HG03378 (cell line): ENCODE measurements around the gene R3HDM2.

ENCODE experiments used
- ATAC-seq: cut with Tn5 transposase; IDR thresholded peaks from one replicate; pipeline ENCODE4 v1.9.1; 2021; ENCODE audit warnings: mild to moderate bottlenecking, moderate library complexity; ENCODE audit not compliant: unreplicated experiment

R3HDM2 gene

DNA sequence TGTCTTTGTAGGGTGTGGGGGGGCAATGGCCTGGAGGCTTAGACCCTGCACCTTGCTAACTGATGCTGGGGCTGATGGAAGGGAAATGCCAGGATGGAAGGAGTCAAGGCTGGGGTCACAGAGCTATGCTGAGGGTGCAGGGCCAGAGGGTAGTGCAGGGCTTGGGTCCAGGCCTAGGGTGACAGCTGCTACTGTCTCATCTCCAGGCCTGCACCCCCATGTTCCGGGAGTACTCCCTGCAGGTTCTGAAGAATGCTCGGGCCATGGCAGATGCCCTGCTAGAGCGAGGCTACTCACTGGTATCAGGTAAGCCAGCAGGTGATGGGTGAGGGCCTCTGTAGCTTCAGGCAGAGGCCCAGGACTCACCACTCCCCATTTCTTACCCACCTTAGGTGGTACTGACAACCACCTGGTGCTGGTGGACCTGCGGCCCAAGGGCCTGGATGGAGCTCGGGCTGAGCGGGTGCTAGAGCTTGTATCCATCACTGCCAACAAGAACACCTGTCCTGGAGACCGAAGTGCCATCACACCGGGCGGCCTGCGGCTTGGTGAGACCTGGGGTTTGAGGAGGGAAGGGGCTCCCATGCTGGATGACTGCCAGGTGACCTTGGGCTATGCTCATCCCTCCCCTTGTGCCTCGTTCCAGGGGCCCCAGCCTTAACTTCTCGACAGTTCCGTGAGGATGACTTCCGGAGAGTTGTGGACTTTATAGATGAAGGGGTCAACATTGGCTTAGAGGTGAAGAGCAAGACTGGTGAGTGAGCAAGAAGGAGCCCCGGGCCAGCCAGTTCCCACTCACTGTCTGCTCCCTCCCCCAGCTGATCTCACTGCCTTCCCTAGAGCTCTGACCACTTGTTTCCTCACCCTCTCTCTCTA lies 197.2 kb downstream of the R3HDM2 start:
- ATAC-seq = no peak

DNA sequence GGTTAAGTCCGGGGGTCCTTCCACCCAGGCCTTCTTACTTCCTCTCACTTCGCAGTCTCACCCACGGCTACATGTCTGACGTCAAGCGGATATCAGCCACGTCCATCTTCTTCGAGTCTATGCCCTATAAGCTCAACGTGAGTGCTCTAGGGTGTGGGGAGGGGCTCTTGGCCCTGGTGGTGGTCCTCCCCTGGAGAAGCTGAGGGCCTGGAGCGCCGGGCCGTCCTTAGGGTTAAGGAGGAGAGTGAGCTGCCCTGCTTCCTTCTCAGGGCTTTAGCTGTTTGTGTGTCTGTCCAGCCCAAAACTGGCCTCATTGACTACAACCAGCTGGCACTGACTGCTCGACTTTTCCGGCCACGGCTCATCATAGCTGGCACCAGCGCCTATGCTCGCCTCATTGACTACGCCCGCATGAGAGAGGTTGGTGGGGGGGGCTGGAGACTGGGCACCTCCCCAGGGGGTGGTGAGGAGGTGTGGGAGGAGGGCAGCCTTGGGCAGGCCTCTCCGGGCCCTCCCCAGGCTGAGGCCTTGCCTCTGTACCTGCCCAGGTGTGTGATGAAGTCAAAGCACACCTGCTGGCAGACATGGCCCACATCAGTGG lies 198.6 kb downstream of the R3HDM2 start:
- ATAC-seq = no peak

DNA sequence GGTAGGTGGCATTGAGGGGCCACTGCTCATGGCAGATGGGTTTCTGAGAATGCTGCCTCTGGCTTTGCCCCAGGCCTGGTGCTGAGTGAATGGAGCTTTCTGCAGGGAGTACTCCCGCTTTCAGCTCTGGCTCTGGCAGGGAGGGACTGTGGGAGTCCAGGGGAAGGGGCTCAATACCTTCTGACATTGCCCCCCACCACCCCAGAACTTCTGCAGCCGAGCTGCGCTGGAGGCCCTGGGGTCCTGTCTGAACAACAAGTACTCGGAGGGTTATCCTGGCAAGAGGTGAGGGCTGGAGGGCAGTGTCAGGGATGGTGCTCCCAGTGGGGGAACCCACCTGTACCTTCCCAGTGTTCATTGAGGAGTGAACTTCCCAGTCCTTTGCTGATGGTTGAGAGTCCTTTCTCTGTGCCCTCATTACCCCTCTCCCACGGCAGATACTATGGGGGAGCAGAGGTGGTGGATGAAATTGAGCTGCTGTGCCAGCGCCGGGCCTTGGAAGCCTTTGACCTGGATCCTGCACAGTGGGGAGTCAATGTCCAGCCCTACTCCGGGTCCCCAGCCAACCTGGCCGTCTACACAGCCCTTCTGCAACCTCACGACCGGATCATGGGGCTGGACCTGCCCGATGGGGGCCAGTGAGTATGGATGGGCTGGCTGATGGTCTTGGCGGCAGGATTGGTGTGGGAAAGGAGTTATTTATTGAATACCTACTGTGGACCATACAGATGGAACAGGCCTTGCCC lies 199.4 kb downstream of the R3HDM2 start:
- no peak for ATAC-seq

DNA sequence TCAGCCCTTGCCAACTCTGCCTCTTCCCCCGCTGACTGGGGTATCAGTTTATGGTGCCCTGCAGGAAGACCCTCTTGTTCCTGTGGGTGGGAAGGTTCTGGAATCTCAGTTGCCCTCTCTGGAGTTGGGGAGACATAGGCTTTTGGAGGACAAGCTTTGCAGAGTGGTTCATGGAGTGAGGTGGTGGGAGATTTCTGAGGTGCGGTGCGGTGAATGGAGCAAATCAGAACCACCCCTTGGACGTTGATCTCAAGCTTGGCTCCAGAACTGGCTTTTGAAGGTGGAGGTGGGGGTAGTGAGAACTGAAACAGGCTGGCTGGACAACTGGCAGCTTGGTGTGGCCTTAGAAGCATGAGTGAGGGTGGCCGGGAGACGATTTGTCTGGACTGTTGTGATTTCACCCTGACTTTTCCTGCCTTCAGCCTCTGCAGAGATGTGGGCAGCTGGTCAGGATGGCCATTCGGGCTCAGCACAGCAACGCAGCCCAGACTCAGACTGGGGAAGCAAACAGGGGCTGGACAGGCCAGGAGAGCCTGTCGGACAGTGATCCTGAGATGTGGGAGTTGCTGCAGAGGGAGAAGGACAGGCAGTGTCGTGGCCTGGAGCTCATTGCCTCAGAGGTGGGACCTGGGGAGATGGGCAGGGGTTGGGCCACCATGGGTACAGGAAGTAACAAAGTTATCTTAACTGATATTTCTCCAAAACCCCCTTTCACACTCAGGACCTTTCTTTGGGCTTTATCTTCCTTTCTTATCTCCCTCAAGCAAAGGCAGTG lies 200.3 kb downstream of the R3HDM2 start:
- ATAC-seq = no peak

DNA sequence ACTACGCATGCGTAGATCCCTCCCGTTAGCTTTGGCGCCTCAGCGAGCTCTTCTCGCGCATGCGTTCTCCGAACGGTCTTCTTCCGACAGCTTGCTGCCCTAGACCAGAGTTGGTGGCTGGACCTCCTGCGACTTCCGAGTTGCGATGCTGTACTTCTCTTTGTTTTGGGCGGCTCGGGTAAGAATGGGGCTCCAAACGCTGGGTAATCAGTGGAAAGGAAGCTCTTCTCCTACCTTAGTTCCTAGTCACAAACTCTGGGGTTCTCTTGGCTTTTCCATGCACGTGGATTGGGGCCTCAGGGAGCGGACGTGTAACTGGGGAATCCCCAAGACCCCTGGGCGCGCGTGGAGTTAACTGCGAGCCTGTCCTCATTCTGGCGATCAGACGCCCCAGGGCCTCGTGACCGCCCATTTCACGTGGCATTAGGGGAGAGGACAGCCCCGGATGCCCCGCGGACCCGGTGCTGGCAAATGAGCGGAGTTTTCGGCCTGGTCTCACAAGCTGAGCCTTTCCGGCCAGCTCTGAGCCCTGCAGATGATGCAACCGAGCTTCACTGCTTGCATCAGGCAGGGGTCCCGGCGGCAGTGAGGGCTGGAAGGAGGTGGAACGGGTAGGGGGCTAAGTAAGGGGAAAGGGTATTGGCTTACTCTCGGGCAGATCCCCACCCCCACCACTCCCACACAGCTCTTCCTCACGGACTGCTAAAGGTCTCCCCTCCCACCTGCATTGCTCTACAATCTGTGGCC lies 201.0 kb downstream of the R3HDM2 start, which contains the start of gene SHMT2:
TSS of gene SHMT2 (plus strand) at position 78 of the 747 bp plus-strand sequence. CDS start at position 146, 68 bp downstream.
- ATAC-seq = peak; percentile 56

DNA sequence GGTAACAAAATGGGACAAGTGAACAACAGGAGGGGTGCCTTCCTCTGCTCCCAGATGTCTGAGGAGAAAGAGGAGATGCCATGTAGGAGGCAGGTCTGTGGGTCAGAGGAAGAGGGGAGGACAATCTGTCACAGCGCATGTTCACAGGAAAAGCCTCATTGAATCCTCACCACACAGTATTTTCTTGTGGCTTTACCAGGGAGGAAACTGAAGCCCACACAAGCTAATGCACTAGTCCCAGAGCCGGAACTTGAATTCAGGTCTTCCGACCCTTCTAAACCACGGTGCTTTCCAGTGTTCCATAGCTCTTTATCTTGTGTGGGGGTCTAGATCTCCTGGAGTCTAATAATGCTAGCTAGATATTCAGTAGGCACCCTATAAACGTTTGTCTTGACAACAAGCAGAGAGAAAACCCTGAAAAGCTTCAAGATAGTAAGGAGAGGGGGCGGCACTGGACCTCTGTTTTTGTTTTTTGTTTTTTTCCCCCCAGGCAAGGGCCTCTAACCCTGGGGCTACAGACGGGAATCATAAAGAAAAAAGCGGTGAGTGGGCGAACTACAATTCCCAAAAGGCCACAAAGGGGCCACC lies 201.7 kb downstream of the R3HDM2 start:
- ATAC-seq = no peak

DNA sequence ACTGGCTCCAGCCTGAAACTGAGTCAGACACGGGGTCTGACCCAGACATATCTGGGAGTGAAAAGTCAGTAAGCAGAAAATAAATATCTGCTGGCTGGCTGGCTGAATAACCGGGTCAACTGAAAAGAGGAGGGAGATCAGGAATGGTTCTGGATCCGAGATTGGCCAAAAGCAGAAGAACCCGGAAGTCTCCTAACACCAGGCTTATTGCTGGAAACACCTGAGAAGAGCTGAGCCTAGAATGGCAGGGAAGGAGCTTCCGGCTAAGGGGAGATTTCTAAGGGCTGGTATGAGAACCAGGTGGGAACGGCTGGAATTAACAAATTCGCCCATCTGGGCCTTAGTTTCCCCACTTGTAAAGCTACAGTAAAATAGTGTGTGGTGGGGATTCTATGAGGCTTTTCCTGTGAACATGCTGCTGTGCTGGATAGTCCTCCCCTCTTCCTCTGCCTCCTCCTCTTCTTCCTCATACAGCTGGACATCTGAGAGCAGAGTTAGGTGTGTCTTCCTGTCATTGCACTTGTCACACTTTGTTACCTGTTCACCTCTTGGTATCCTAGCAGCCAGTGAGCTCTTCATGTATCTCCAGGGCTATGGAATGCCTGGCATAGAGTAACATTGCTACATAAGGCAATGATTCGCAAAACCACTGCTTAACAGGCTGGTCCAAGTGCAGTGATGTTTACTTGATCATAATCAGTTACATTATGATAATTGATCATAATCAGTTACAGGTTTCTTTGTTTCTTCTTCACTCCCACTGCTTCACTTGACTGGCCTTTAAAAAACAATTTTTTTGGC lies 203.3 kb downstream of the R3HDM2 start:
- ATAC-seq = no peak

DNA sequence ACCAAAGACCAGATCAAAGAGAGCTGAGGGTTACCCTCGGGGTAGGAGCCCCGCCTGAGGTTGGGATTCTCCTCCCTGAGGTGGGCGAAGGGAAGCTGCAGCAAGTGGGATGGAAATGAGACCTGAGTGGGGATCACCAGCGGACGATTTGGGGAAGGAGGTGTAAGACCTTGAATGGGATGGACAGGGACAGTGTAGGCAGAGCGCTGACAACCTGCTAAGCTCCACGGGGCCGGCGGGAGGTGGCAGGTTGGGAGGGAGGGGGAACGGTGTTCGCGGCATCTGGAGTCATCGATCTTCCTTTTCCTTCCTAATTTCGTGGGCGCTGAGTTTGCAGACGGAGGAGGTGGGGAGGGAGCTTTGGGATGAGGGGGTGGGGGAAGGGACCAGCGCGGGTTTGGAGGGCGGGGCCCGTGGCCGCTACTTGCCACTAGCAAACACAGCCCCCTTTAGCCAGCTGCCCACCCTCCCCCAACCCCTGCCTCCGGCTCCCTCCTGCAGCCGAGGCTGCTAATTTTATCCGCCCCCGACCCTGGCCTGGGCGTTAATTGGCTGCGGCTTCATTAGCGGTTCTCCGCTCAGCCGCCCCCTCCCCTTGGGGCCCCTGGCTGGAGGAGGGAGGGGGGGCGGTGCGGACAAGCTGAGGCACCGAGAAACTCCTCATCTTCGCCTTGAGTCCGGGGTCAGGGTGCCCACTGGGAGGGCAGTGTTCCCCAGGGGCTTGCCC lies 204.1 kb downstream of the R3HDM2 start:
- no peak for ATAC-seq

DNA sequence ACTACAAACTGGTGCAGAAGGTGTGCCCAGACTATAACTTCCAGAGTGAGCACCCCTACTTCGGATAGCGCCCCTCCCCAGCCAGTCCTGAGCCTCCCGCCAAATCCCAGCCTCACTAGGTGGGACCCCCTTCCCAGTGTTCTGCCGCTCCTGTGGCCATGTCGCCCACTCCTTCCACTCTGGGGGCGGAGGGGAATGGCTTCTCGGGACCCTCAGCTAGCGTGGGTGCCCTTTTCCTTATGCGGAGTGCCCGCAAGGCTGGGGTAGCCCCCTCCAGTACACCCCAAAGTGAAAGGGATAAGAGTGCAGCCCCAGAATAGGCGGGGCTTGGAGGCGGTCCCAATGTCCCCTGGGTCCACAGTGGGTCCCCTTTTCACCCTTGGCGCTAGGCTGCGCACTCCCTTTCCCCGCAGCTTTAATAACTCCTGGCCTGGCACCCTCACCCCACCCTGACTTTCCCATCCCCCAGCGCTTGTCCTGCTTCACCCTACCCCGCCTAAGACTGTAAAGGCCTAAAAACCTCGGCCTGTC lies 205.1 kb downstream of the R3HDM2 start:
- no peak for ATAC-seq

DNA sequence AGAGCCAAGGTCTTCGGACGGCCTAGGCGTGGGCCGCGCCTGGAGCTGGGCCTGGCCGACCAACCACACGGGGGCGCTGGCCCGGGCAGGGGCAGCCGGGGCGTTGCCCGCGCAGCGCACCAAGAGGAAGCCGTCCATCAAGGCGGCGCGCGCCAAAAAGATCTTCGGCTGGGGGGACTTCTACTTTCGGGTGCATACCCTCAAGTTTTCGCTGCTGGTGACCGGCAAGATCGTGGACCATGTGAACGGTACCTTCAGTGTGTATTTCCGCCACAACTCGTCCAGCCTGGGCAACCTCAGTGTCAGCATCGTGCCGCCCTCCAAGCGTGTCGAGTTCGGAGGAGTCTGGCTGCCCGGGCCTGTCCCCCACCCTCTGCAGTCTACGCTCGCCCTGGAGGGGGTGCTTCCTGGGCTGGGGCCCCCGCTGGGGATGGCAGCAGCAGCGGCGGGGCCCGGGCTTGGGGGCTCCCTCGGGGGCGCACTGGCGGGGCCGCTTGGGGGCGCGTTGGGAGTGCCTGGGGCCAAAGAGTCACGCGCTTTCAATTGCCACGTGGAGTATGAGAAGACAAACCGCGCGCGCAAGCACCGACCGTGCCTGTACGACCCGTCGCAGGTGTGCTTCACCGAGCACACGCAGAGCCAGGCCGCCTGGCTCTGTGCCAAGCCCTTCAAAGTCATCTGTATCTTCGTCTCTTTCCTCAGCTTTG lies 205.7 kb downstream of the R3HDM2 start:
- no peak for ATAC-seq

DNA sequence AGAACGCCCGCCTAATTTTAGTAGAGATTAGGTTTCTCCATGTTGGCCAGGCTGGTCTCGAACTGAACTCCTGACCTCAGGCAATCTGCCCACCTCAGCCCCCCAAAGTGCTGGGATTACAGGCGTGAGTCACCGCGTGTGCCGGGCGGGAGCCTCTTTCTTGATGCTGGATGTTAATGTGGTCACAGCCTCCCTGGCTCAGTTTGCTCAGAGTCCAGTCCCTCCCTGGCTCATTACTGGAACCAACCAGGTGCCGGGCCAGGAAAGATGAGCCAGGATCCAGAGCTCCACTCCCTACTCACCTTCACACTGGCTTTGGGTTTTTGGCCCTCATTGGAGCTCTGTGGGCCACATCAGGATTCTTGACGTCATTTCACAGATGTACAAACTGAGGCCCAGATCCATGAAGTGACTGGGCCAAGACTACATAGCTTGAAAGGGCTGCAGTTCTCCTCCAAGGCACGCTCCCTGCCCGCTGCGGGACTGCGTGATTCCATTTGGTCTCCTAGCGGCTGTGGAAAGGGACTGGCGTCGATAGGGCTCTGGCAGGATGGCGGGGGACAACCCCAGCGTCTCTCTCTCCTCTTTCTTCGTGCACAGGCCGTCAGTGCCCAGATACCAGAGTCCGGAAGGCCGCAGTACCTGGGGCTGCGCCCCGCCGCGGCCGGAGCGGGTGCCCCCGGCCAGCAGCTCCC lies 206.4 kb downstream of the R3HDM2 start:
- ATAC-seq = no peak

DNA sequence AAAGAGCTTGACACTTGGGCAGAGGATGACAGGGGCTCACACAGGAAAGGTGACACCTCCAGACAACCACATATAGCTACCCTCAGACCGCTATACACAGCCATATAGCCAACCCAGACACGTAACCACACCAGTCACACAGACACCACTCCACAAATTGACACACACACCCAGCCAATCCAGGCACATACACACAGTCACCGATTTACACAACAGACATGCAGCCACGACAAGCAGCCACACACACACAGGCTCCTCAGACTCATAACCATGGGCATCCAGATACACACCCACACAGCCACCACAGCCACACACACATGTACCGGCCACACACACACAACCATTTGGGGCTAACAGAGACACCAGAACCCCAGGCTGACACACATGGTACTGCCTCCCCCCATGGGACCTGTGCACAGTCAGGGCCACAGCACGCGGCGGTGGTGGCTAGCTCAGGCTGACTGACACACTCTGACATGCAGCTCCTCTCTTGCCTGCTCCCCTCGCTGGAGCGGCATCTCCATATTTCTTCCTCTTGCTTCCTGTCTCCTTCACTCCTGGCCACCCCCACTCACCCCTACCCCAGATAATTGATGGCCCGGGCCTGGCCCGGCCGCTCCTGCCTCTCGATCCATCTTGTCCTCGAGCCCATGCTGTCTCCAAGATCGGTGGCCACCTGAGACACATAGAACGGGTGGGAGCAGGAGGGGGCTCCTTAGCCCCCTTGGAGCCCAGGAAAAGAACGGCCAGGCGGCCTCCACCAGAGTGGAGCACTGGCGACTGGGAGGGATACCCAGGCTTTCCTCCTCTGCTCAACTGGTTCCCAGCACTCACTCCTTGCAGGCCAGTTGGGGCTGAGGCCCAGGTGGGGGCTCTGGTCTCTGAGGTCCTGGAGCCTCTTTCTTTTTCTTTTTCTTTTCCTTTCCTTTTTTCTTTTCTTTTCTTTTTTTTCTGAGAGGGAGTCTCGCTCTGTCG lies 207.4 kb downstream of the R3HDM2 start:
- ATAC-seq = no peak

DNA sequence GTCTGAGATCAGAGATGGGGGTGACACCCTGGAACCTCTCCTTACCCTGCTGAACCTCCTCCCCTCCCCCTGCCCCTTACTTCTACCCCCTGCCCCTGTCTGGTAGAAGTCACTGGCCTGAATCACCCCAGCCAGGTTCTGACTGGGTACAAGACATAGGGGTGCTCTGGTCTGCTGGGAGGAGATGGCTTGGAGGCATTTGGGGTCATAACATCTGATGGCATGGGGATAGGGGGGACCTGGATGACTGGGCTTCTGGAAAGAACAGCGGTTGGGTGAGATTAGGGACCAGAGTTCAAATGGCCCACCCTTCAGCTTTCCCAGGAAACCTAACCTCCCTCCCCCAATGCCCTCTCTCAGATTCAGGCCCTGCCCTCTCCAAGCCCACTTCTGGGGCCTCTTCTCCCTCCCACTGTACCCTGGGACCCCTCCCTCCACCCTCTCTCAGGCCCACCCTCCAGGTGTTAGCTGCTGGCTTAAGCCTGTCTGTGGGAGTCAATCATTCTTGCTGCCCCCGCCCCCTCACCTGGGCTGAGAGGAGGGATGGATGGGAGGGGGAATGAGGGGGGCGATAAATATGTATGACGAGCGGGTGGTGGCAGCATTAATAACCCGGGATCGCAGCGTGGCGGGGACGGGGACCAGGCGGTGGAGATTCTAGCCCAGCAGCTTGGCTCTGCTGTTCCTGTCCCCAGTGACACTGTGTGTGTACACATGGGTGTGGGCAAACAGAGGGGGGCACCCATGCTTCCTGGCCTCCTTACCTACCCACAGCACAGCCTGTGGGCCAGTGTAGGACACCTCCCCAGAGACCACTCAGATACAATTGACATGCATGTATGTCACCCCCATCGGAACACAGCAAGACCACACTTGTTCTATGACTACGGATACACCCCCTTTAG lies 208.3 kb downstream of the R3HDM2 start:
- no peak for ATAC-seq

DNA sequence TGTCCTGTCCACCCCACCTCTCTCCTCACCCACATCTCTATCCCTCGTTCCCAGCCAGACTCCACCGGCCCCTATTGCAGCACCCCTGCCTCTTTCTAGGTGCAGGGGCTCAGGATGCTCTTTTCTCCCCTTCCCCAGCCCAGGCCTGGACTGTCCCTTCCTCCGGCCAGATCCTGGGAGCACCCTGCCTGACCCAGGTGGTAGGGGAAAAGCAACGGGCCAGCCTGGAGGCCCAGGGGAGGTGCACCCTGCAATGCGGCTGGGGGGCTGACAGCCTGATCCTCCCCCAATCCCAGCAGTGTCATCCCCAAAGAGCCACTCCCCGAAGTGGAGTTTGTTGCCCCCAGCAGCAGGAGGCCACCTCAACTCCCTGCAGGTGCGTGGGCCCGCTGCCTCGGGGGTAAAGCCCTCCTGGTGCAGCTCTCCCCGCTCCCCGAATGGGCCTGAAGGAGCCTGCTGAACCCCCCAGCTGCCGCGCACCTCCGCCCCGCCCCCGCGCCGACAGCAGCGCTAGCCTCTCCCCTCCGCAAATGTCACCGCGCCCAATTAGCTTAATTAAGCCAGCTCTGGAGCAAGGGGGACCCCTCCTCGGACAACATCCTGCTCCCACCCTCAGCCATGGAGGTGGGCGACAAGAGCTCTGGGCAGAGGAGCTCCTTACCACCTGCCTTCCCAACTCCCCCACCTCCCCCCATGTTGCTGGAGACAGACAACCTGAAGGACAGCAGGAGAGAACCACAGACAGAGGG lies 209.5 kb downstream of the R3HDM2 start:
- ATAC-seq = no peak
